ENCODE data around the gene MPP7. TPM values are rescaled to one million over a fixed set of nuclear protein-coding genes. Genes with fewer than 3 reads are reported as not detected.

MPP7 gene
- total RNA-seq: 0.34 and 0.47 TPM in 2 replicates

DNA sequence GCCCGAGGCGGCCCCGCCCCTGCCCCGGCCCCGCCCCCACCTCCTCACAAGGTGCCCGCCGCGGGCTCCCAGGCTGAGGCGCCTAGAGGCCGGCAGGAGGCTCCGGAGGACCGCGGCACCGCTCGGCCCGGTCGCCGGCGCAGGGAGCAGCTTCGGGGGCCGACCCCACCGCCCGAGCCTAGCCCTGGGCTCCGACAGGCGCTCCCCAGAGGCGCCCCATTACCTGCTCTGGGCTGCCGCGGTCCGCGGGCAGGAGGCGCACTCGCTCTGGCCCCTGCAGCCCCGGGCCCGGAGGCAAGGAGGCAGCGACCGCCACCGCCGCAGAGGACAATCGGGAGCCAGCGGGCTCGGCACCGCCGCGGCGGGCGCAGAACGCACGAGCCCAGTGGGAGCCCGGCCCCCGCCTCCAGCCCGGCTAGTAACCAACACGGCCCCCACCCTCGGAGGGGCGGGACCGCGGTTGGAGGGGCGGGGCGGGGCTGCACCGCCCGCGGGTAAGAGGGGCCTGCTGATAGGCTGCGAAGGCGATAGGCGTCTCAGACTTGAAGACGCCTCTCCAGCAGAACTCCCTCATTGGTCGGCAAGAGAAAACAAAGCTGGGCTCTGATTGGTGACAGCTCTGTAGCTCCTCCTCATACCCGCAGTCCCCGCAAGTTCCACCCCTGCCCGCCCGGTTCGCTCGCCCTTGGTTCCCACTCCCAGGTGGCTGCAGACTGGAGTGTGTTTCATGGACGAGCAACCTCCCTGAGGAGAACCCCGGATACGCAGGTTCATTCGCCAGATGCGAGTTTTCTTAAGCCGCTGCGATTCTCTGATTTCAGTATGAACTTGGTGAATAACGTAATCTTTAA lies at the start of gene MPP7:
MPP7 (minus strand) TSS at position 427 of the 851 bp plus-strand sequence. CDS start 64,460 bp downstream, outside the sequence.

Other genes starting within 250 kb of the MPP7 start
- gene WAC, start 230.1 kb upstream of the MPP7 start, total RNA-seq: 49.8 and 53.5 TPM in 2 replicates

Measured in mammary microvascular endothelial cell (primary cell).